Activated gamma-delta T cell (primary cell): ENCODE results near the gene CDC42BPG.

Experiments
- DNase-seq: peaks from one replicate; lab custom pipeline; 2025; lab: John Stamatoyannopoulos, UW

The CDC42BPG gene

DNA sequence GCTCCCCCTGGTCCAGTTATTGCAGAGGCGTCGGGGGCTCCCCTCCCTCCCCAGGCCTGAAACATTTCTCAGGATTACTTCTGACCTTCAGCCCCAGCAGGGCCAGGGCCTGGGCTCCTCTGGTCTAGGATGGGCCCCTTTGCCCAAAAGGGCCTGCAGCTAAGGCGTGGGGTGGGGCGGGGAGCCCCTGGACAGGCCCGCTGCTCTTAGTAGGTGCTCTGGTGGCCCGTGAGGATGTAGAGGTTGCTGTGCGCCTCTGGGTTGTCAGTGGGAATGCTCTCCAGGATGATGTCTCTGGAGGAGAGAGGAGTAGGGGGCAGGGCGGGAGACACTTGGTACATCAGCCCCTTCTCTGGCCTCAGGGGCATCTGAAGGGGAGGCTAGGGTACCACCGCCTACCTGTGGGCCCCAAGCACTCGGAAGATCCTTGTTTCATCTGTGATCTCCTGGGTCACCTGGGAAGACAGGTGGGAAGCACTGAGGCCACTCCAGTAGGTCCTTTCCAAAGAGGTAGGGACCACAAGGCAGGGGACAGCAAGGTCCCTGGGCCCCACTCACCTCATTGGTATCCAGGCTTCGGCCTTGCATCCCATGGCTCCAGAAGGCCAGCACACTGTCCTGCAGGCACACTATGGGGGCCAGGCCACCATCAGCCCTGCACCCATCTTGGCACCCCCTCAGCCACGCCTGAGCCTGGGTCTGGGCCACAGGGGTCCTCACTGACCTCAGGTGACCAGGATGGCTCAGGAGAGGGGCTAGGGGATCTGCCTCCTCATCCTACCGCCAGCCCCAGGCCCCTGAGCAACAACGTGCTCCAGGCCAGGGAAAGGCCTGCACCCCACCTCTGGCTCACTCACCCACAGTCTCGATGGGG lies 54.9 kb downstream of the CDC42BPG start:
- no peak for DNase-seq

DNA sequence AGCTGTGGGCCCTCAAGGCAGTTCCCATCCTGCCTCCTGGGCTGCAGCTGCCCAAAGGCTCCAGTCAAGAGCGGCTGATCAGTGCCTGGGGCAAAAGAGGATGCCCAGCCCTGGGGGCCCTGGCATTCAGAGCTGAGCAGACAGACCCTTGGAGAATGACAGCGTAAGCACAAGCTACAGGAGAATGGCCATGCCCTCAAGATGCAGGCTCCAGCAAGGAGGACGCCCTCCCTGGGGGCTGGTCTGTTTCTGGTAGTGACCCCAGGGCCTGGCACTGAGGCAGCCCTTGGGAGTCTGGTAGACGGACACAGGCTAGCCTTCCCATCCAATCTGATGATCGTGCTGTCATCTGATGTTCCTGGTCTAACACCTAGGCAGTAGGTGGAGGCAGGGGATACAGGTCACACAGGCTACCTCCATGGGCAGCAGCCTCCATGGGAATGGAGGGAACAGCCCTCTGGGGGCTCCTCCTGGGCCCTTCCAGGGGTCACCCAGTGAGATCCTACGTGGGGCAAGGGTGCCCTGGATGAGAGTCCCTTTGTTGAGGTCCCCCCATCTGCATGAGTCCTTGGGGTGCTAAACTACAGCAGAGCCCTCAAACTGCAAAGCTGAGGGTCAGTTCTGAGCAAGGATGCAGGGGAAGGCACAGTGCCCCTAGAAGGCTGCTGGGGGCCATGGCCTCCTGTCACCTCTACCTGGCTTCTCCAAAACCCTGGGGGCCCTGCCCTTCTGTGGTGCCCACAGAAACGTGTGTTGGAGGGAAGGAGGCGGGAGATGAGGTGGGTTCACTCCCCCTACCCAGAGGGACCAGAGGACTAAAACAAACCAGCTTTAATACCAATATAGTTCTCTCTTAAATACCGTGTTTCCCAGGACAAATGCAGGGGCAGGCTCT lies 55.9 kb downstream of the CDC42BPG start:
- no peak for DNase-seq

DNA sequence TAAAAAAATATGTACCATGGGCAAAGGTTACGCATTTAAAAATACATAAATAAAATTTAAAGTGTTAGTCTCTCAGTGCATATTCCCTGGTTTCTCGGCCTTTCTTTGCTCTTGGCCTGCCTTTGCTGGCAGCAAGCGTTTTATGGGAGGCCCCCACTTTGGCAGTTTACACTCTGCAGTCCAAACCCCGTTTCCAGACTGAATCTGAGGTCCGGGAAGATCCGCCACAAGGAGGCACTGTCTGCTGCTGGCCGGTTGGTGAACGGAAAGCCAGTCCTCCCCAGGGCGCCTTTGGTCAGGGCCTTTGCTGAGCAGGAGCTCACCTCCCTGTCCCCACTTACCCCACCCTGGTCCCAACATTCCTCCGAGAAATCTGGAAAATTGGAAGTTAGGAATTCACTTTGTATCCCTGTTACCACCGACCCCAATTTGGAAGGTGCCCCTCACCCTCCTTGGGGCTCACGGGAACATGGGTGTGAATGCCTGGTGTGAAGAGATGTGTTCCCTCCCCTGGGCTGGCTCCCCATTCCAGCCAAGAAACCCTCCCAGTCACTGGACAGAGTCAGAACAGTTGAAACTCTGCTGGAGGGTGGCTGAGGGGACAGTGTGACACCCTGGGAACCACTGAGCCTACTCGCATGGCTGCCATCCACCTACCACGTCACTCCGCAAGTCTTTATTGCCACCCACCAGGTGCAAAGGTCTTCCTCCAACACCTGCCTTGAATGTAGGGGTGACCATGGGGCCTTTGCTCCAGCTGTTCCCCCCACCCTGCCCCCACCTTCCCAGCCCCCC lies 56.7 kb downstream of the CDC42BPG start:
- no peak for DNase-seq

DNA sequence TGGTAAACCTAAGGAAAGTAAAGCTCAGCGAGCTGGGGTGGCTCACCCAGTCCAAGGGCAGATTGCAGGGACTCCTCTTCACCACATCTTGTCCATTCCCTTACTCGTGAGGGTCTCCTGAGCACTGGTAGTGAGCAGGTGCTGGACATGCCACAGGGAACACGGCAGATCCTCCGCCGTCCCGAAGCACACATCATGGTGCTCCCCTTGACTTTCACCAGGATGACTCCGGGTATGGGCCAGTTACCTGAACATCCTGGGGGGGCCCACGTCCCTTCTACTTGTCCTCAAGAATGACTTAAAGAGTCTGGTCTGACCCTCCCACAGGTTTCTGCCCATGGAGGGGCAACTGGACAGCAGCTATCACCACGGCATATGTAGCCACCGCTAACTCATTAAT lies 58.1 kb downstream of the CDC42BPG start:
- no peak for DNase-seq

DNA sequence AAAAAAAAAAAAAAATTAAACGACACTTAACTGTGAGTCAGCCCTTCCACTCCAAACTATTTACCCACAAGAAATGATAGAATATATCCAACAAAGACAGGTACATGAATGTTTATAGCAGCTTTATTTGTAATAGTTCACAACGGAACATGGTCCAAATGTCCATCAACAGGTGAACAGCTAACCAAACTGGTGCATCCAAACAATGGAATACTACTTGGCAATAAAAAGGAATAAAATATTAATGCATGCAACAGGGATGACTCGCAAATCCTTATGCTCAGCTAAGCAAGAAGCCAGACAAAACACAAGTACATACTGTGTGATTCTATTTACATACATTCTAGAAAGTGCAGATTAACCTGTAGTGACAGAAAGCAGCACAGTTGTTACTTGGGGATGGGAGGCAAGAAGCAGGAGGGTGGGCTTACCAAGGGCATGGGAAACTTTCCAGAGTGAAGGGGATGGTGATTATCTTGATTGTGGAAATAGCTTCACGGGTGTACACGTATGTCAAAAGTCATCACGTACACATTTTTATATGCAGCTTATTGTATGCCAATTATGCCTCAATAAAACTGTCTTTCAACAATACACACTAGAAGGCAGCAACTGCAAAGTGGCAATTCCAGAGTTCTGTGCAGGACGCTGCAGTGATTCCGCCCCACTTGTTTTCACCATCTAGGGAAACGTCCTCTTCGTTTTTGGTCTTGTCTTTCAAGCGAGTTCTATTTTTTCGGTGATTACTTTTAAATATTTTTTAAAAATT lies 59.5 kb downstream of the CDC42BPG start:
- DNase-seq: no peak

DNA sequence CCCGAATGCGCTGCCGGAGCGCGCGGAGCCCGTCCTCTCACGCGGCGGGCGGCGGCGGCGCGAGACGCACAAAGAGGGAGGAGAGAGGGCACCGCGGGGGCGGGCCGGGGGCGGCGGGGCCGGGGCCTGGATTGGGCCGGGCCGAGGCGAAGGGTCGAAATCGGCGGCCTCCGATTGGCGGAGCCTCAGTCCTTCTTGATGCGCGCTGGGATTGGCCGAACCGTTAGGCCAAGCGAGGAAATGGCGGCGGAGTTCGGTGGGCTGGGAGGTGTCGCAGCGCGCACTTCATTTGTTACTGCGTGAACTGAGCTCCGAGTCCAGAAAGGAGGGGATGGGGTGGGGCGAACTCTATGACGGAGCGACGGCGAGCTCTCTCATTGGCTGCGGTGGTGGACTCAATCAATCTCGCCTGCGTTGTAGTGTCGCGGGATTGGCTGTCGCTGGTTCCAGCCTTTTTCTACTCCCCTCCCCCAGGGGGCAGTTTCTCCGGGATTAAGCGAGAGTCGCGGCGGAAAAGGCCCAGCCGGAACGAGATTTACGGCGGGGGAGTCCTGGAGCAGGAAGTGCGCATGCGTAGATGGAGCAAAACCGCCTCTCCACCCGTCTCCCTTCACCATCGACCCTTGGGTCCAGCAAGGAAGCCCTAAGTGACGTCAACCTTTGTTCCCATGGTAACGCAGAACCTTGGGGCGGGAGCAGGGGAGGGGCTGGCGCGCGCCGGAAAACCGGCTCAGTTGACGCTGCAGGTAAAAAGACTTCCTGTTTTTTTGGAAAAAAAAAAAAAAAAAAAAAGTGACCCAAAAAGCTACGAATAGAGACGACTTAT lies 65.8 kb downstream of the CDC42BPG start, which contains the start of gene SF1:
Gene SF1 (minus strand): TSS at position 70 of the 826 bp plus-strand sequence. CDS start 150 bp downstream, outside the sequence.
- peak; percentile 96 for DNase-seq

DNA sequence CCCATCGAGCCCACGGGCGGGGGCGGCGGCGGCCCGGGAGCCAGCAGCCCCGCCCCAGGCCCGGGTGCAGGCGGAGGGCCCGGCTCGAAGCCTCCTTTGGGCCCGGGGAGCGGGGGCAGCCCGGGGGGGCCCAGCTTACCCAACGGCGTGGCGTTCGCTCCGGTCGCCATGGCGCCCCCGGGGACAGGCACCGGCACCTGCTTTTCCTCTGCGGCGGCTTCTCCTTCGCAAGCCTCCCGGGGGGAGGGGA lies 66.3 kb downstream of the CDC42BPG start:
- DNase-seq: no peak

DNA sequence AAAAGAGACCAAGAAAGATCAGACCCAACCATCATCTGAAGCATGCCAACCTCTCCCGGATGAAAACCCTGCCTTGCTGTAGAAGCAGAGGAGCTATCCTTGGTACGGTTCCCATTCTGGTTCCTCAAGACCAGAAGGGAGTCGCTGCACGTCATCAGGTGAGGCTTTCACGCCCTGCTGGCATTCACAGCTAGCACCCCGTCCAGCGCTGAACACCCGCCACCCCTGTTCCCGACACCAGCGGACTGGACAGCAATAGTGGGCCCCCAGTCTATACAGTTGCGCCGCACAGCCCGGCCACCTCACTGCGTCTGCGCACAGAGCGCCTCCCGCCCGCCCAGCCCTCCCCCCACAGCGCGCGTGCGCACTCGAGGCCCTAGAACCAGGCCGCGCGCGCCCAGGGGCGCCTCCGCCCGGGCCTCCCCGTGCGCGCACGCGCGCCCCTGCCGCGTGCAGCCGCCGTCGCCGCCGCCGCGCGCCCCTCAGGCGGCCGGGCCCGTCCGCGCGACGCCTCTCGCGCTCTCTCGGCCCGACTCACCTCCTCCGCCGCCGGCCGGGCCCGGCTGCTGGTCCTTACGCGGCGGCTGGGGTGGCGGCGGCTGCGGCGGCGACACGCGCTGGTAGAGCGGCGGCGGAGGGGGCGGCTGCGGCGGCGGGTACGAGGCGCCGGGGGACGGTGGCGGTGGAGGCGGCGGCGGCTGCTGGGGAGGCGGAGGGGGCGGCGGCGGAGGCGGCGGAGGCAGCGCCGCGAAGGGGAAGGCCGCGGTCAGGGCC lies 66.8 kb downstream of the CDC42BPG start:
- DNase-seq: peak; percentile 78

DNA sequence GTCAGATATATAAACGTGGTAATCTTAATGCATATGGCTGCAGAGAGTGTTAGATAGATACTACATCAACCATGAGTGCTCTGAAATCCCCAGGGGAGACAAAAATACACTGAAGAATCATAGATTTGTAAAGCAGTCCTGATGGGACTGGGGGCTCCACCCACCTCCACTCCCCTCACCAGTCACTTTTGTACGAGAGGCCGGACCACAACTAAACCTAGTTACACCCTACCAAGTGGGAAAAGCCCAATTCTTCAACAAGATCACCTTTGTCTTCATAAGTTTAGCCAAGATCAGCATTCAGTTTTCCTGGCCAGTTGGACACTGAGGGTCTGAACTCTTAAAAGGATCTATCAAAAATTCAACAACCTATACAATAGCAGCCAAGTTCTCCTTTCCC lies 67.6 kb downstream of the CDC42BPG start:
- DNase-seq: no peak

DNA sequence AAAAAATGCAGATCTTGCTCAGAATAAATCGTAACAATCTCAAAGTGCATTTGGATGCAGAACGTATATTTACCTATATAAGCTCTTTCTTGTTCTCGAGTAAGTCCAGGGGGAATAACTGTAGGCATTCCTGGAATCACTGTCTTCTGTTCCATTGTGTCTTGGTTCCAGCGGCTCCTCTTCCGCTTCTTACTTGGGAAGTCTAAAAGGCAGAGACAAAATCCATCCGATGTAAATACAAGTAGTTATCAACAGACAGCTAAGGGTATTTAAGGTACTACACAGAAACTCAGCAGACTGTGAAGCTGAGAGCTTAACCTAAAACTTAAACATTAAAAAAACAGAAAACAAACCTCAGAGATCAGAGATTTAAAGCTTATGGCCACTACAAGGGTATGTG lies 68.0 kb downstream of the CDC42BPG start:
- no peak for DNase-seq

DNA sequence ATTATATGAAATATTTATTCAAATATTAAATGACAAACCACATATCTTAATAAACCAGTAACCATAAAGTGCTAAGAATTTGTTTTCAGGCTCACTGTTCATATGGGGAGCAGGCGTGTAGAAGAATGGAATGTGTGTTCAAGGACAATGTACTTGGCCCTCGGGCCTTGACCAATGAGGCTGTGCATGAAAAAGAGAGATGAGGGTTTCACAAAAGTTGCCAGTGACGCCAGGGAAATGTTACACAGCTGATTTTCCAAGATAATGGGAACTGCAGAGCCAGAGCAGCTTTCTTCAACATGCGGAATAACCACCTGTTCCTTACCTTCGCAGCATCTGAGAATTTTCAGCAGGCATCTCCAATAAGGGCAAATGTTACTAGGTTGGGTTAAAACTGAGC lies 70.3 kb downstream of the CDC42BPG start:
- no peak for DNase-seq
